ENCODE data around the gene RNF114. TPM values are rescaled to one million over a fixed set of nuclear protein-coding genes. Genes with fewer than 3 reads are reported as not detected.
A peak's percentile ranks its signal among the peaks of the same experiment; 100 is the strongest.

RNF114 gene
- total RNA-seq, 1 donor from 2014 or later, result 35.0 TPM

DNA sequence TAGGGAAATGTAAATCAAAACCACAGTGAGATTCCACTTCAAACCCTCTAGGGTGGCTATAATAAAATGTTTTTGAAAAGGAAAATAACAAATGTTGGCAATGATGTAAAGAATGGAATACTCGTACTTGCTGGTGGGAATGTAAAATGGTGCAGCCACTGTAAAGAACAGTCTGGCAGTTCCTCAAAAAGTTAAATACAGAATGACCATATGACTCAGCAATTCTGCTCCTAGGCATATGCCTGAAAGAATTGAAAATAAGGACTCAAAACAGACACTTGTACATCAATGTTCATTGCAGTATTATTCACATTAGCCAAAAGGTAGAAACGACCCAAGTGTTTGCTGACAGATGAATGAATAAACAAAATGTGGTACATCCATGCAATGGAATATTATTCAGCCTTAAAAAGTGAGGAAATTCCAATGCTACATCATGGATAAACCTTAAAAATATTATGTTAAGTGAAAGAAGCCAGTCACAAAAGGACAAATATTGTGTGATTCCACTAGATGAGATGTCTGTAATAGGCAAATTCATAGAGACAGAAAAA is 10.2 kb upstream of the RNF114 start:
- Histone ChIP-seq H3K27me3 (ENCODE audit: control insufficient read depth in 3 of 3, insufficient read depth in 3 of 3, low read length in 3 of 3) (no peaks in the 10 kb centered on the region), H3K27ac (ENCODE audit: low read depth, low read length) (no peak overlapping the region), H3K9me3 (ENCODE audit: control insufficient read depth in 3 of 3, low read length in 3 of 3) (no peaks in the 10 kb centered on the region), H3K4me3 (ENCODE audit: low read length in 3 of 3) (no peak overlapping the region), H3K4me1 (ENCODE audit: control insufficient read depth in 3 of 3, insufficient read depth in 3 of 3, low read length in 3 of 3) (peaks cover 0 to 4% (median 0%) of the 10 kb centered on the region in 3 donors), H3K9ac (ENCODE audit: low read depth in 1 of 3, low read length in 3 of 3) (no peak overlapping the region), H3K36me3 (ENCODE audit: control insufficient read depth in 3 of 3, insufficient read depth in 3 of 3, low read length in 3 of 3) (no peaks in the 10 kb centered on the region)

DNA sequence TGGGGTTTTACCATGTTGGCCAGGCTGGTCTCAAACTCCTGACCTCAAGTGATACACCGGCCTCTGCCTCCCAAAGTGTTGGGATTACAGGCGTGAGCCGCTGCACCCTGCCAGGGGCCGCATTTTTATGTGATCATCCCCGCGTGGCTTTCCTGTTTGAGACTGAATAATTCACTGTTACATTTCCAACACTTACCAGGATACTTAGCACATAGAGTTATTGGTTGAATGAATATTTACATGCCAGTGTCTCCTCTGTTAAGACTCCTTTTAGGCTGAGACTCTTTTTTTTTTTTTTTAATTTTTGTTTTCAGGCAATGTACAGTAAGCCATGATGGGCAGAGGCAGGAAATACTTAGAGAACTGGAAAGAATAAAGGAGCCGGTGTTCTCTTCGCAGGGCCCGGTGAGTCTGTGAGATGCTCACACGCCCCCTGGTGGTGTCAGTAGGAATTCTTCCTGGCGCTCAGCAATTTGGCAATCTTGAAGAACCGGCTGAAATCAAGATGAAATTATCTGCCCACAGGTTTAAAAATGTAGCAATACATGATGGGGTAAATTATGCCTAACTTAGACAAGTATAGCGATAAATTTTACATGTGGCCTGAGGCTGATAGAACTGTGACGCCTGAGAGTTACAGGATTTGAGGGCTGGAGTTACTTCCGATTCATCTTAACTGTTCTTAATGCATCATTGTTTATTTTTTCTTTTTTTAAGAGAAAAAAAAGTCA is 7.6 kb upstream of the RNF114 start:
- H3K27ac ChIP-seq (ENCODE audit: low read depth, low read length), result no peak overlapping the region
- no peaks in the 10 kb centered on the region for H3K27me3 ChIP-seq (ENCODE audit: control insufficient read depth in 3 of 3, insufficient read depth in 3 of 3, low read length in 3 of 3)
- peak overlapping the region in 2 of 3 donors; percentile 25 to 34 for H3K9ac ChIP-seq (ENCODE audit: low read depth in 1 of 3, low read length in 3 of 3)
- H3K4me3 ChIP-seq (ENCODE audit: low read length in 3 of 3), result no peak overlapping the region
- peaks cover 0 to 4% (median 0%) of the 10 kb centered on the region in 3 donors for H3K4me1 ChIP-seq (ENCODE audit: control insufficient read depth in 3 of 3, insufficient read depth in 3 of 3, low read length in 3 of 3)
- H3K9me3 ChIP-seq (ENCODE audit: control insufficient read depth in 3 of 3, low read length in 3 of 3), result no peaks in the 10 kb centered on the region
- H3K36me3 ChIP-seq (ENCODE audit: control insufficient read depth in 3 of 3, insufficient read depth in 3 of 3, low read length in 3 of 3), result no peaks in the 10 kb centered on the region

DNA sequence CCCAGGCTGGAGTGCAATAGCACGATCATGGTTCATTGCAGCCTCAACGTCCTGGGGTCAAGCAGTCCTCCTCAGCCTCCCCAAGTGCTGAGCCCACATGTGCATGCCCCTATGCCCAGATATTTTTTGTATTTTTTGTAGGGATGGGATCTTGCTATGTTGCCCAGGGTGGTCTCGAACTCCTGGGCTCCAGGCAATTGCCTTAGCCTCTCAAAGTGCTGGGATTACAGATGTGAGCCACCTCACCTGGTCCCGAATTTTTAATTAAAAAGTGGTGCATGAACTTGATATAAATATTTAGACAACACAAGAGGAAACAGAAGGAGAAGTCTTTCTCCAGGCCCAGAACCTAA is 7.1 kb upstream of the RNF114 start:
- Histone ChIP-seq H3K9ac (ENCODE audit: low read depth in 1 of 3, low read length in 3 of 3) (no peak overlapping the region), H3K27ac (ENCODE audit: low read depth, low read length) (no peak overlapping the region), H3K4me3 (ENCODE audit: low read length in 3 of 3) (no peak overlapping the region), H3K36me3 (ENCODE audit: control insufficient read depth in 3 of 3, insufficient read depth in 3 of 3, low read length in 3 of 3) (no peaks in the 10 kb centered on the region), H3K9me3 (ENCODE audit: control insufficient read depth in 3 of 3, low read length in 3 of 3) (no peaks in the 10 kb centered on the region), H3K4me1 (ENCODE audit: control insufficient read depth in 3 of 3, insufficient read depth in 3 of 3, low read length in 3 of 3) (peaks cover 0 to 4% (median 0%) of the 10 kb centered on the region in 3 donors), H3K27me3 (ENCODE audit: control insufficient read depth in 3 of 3, insufficient read depth in 3 of 3, low read length in 3 of 3) (no peaks in the 10 kb centered on the region)

DNA sequence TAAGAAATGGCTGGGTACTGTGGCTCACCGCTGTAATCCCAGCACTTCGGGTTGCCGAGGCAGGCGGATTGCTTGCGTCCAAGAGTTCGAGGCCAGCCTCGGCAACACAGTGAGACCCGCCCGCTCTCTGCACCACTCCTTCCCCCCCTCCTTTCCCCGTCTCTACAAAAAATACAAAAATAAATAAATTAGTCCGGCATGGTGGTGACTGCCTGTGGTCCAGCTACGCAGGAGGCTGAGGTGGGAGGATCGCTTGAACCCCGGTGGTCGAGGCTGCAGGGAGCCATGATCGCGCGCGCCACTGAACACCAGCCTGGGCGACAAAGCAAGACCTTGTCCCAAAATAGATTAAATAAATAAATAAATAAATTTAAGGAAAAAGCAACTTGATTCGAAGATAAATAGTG is 448 bp upstream of the RNF114 start:
- no peaks in the 10 kb centered on the region for H3K9me3 ChIP-seq (ENCODE audit: control insufficient read depth in 3 of 3, low read length in 3 of 3)
- peak overlapping the region; percentile 76 to 81 (median 79) for H3K4me3 ChIP-seq (ENCODE audit: low read length in 3 of 3)
- peak overlapping the region; percentile 70 to 100 (median 73) for H3K9ac ChIP-seq (ENCODE audit: low read depth in 1 of 3, low read length in 3 of 3)
- peaks cover 0 to 4% (median 2%) of the 10 kb centered on the region in 3 donors for H3K36me3 ChIP-seq (ENCODE audit: control insufficient read depth in 3 of 3, insufficient read depth in 3 of 3, low read length in 3 of 3)
- peak overlapping the region; percentile 98 for H3K27ac ChIP-seq (ENCODE audit: low read depth, low read length)
- H3K4me1 ChIP-seq (ENCODE audit: control insufficient read depth in 3 of 3, insufficient read depth in 3 of 3, low read length in 3 of 3), result peaks cover 35 to 40% (median 37%) of the 10 kb centered on the region in 3 donors
- no peaks in the 10 kb centered on the region for H3K27me3 ChIP-seq (ENCODE audit: control insufficient read depth in 3 of 3, insufficient read depth in 3 of 3, low read length in 3 of 3)

DNA sequence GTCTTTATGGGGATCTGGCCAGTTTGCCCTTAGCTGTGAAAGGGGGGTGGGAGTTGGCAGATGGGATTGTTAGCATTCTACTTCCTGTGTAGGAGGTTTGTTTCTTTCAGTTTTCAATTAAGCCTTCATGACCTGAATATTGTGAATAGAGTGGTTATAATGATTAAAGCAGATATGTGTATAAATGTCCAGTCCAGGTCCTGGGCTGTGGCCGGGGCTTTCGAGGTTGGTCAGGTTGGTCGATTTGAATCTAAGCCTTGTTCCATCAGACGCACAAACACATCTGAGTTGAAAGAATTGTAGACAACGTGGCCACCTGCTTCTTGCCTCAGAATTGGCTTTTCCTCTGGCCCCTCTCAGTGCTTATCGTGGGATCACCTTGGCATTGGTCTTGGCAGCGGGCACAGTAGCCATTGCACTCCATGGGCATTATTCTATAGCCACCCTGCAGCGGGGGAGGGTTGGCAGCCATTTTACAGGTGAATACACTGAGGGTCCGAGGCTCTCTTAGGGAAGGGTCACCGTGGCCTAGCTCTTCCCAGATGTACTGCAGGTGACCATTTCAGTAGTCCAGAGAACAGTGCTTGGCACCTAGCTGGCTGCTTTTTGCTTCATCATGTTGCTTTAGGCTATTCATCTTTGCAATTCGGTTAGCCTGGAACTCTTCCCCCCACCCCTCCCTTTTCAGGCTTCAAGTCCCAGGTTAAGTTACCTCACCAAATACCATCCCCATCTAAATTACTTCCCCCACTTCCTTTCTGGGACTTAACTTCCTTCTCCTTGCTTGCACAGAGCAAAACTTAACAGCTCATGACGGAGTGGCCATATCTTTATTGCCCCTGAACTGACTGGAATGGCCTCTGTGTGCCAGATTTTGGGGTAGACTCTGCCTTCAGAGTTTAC is 1.1 kb downstream of the RNF114 start:
- no peaks in the 10 kb centered on the region for H3K27me3 ChIP-seq (ENCODE audit: control insufficient read depth in 3 of 3, insufficient read depth in 3 of 3, low read length in 3 of 3)
- H3K36me3 ChIP-seq (ENCODE audit: control insufficient read depth in 3 of 3, insufficient read depth in 3 of 3, low read length in 3 of 3), result peaks cover 11 to 16% (median 13%) of the 10 kb centered on the region in 3 donors
- peak overlapping the region; percentile 76 to 90 (median 81) for H3K4me3 ChIP-seq (ENCODE audit: low read length in 3 of 3)
- peaks cover 44 to 48% (median 47%) of the 10 kb centered on the region in 3 donors for H3K4me1 ChIP-seq (ENCODE audit: control insufficient read depth in 3 of 3, insufficient read depth in 3 of 3, low read length in 3 of 3)
- H3K27ac ChIP-seq (ENCODE audit: low read depth, low read length), result peak overlapping the region; percentile 98
- peak overlapping the region; percentile 93 to 100 (median 99) for H3K9ac ChIP-seq (ENCODE audit: low read depth in 1 of 3, low read length in 3 of 3)
- H3K9me3 ChIP-seq (ENCODE audit: control insufficient read depth in 3 of 3, low read length in 3 of 3), result no peaks in the 10 kb centered on the region

DNA sequence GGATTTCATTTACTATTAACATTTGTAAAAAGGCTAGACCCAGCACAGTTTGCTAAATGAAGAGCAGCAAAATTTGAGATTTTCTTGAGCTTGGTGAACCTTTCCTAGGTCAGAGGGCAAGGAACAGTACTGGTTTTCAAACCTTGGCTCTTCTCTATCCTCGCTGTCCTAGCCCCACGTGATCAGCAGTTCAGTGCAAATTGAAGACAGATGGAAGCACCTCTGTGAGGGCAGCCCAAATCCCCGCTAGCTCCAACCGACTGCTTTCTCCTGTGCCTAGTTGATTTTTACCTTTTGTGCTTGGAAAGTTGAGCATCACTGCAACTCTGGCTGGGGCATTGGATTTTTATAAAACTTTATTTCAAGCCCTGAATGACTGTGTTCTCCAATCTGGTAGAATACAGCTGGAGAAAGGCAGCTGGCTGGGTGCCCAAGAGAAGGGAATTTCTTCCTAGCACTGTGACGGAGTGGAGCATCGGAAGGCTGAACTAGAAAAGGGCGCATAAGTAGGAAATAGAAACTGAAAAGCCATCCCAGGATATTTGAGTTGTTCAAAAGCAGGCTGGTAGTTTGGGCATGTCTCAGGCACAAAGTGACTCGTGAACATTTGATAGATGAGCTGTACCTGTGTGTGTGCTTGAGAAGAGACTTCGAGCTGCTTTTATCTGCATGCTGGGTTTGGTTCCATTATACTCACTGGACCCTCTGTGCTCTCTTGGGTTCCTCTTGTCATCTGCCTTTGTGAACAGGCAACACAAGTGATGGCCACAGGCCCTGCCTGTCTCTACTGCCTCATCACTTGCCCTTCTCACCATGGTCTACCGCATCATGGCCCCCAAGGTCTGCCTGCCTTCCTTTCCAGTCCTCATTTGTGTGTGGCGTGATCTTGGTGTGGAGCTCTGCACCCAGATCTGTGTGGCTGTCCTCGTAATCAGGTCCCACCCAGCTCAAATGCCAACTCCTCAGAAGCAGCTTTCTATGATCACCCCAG is 2.3 kb downstream of the RNF114 start:
- peak overlapping the region; percentile 93 to 100 (median 99) for H3K9ac ChIP-seq (ENCODE audit: low read depth in 1 of 3, low read length in 3 of 3)
- H3K36me3 ChIP-seq (ENCODE audit: control insufficient read depth in 3 of 3, insufficient read depth in 3 of 3, low read length in 3 of 3), result peaks cover 17 to 21% (median 20%) of the 10 kb centered on the region in 3 donors
- no peaks in the 10 kb centered on the region for H3K27me3 ChIP-seq (ENCODE audit: control insufficient read depth in 3 of 3, insufficient read depth in 3 of 3, low read length in 3 of 3)
- H3K9me3 ChIP-seq (ENCODE audit: control insufficient read depth in 3 of 3, low read length in 3 of 3), result no peaks in the 10 kb centered on the region
- H3K4me3 ChIP-seq (ENCODE audit: low read length in 3 of 3), result peak overlapping the region; percentile 76 to 90 (median 81)
- peaks cover 47 to 52% (median 48%) of the 10 kb centered on the region in 3 donors for H3K4me1 ChIP-seq (ENCODE audit: control insufficient read depth in 3 of 3, insufficient read depth in 3 of 3, low read length in 3 of 3)
- peak overlapping the region; percentile 98 for H3K27ac ChIP-seq (ENCODE audit: low read depth, low read length)

DNA sequence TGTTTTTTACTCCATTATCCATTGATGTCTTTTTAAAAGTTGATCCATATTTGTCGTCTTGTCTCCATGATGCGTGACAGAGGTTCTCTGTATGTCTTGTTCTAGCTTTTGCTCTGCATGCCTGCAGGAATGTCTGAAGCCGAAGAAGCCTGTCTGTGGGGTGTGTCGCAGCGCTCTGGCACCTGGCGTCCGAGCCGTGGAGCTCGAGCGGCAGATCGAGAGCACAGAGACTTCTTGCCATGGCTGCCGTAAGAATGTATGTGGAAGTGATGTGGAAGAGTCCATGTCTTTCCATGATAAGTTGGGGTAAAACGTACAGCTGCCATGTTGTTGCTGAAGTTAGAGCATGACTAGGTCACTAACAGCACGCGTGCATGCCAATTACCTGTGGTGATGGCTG is 5.3 kb downstream of the RNF114 start:
- Histone ChIP-seq H3K36me3 (ENCODE audit: control insufficient read depth in 3 of 3, insufficient read depth in 3 of 3, low read length in 3 of 3) (peaks cover 33 to 39% (median 38%) of the 10 kb centered on the region in 3 donors), H3K9ac (ENCODE audit: low read depth in 1 of 3, low read length in 3 of 3) (no peak overlapping the region), H3K27me3 (ENCODE audit: control insufficient read depth in 3 of 3, insufficient read depth in 3 of 3, low read length in 3 of 3) (no peaks in the 10 kb centered on the region), H3K4me1 (ENCODE audit: control insufficient read depth in 3 of 3, insufficient read depth in 3 of 3, low read length in 3 of 3) (peaks cover 42 to 53% (median 49%) of the 10 kb centered on the region in 3 donors), H3K27ac (ENCODE audit: low read depth, low read length) (no peak overlapping the region), H3K4me3 (ENCODE audit: low read length in 3 of 3) (no peak overlapping the region), H3K9me3 (ENCODE audit: control insufficient read depth in 3 of 3, low read length in 3 of 3) (no peaks in the 10 kb centered on the region)

DNA sequence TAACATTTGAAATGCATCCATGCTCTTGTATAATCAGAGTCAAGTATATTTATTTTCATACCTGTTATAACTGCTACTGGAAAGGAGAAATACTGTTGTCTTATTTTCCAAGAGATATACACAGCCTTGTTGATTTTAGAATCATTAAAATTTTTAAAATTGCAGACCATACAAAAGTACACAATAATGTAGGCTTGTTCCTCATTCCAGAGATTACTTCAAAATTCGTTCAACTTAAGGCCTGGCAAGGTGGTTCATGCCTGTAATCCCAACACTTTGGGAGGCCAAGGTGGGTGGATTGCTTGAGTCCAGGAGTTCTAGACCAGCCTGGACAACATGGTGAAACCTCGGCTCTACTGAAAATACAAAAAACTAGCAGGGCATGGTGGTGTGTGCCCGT is 6.1 kb downstream of the RNF114 start:
- H3K27ac ChIP-seq (ENCODE audit: low read depth, low read length), result no peak overlapping the region

DNA sequence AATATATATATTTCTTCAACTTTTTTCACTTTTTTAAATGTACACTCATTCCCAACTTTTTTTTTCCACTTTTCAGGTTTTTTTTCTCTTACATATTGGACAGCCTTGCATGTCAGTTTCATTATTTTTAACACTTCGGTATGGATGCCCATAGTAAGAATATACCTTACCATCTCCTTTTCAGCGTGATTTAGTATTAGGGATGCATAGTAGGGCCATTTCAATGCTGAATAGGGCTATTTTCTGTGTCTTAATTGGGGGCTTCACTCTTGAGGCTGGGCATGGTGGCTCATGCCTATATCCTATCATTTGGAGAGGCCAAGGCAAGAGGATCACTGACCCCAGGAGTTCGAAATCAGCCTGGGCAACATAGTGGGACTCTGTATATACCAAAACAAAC is 6.7 kb downstream of the RNF114 start:
- Histone ChIP-seq H3K9ac (ENCODE audit: low read depth in 1 of 3, low read length in 3 of 3) (no peak overlapping the region), H3K27me3 (ENCODE audit: control insufficient read depth in 3 of 3, insufficient read depth in 3 of 3, low read length in 3 of 3) (no peaks in the 10 kb centered on the region), H3K4me1 (ENCODE audit: control insufficient read depth in 3 of 3, insufficient read depth in 3 of 3, low read length in 3 of 3) (peaks cover 29 to 44% (median 39%) of the 10 kb centered on the region in 3 donors), H3K9me3 (ENCODE audit: control insufficient read depth in 3 of 3, low read length in 3 of 3) (no peaks in the 10 kb centered on the region), H3K27ac (ENCODE audit: low read depth, low read length) (no peak overlapping the region), H3K4me3 (ENCODE audit: low read length in 3 of 3) (no peak overlapping the region), H3K36me3 (ENCODE audit: control insufficient read depth in 3 of 3, insufficient read depth in 3 of 3, low read length in 3 of 3) (peaks cover 39 to 47% (median 44%) of the 10 kb centered on the region in 3 donors)

More for the DNA sequence above, 6.1 kb downstream of the RNF114 start:
- H3K4me3 ChIP-seq (ENCODE audit: low read length in 3 of 3), result no peak overlapping the region
- peaks cover 37 to 45% (median 41%) of the 10 kb centered on the region in 3 donors for H3K36me3 ChIP-seq (ENCODE audit: control insufficient read depth in 3 of 3, insufficient read depth in 3 of 3, low read length in 3 of 3)
- H3K9me3 ChIP-seq (ENCODE audit: control insufficient read depth in 3 of 3, low read length in 3 of 3), result no peaks in the 10 kb centered on the region
- H3K4me1 ChIP-seq (ENCODE audit: control insufficient read depth in 3 of 3, insufficient read depth in 3 of 3, low read length in 3 of 3), result peaks cover 35 to 50% (median 46%) of the 10 kb centered on the region in 3 donors
- no peak overlapping the region for H3K9ac ChIP-seq (ENCODE audit: low read depth in 1 of 3, low read length in 3 of 3)
- H3K27me3 ChIP-seq (ENCODE audit: control insufficient read depth in 3 of 3, insufficient read depth in 3 of 3, low read length in 3 of 3), result no peaks in the 10 kb centered on the region

All from skeletal muscle tissue (tissue), 4 donors.